GM19468 (cell line): Measurements from ENCODE around the gene UGT1A3.

Source experiments
- ATAC-seq: cut with Tn5 transposase; IDR thresholded peaks from one replicate; pipeline ENCODE4 v1.9.1; 2021; ENCODE audit warnings: mild to moderate bottlenecking, moderate library complexity, moderate number of reproducible peaks; ENCODE audit not compliant: unreplicated experiment; ENCODE audit errors: extremely low read depth

UGT1A3 gene

GRCh38 chr2:233791883-233792329 lies 63.1 kb downstream of the UGT1A3 start:
- no peak for ATAC-seq

- no peak for ATAC-seq
Measured at GRCh38 chr2:233792720-233793119, 63.9 kb downstream of the UGT1A3 start.

GRCh38 chr2:233793465-233794127 lies 64.8 kb downstream of the UGT1A3 start:
- no peak for ATAC-seq

GRCh38 chr2:233794128-233794658 lies 65.4 kb downstream of the UGT1A3 start:
- no peak for ATAC-seq

- ATAC-seq, result no peak
Measured at GRCh38 chr2:233795735-233796171, 66.9 kb downstream of the UGT1A3 start.

GRCh38 chr2:233796254-233796653 lies 67.4 kb downstream of the UGT1A3 start:
- no peak for ATAC-seq

GRCh38 chr2:233798335-233799086 lies 69.7 kb downstream of the UGT1A3 start:
- no peak for ATAC-seq

- no peak for ATAC-seq
Measured at GRCh38 chr2:233799087-233799665, 70.3 kb downstream of the UGT1A3 start.

- no peak for ATAC-seq
Measured at GRCh38 chr2:233799716-233800115, 70.9 kb downstream of the UGT1A3 start.

- no peak for ATAC-seq
Measured at GRCh38 chr2:233800208-233800607, 71.4 kb downstream of the UGT1A3 start.

- ATAC-seq, result no peak
Measured at GRCh38 chr2:233801357-233802131, 72.7 kb downstream of the UGT1A3 start.

- no peak for ATAC-seq
Measured at GRCh38 chr2:233802132-233802815, 73.4 kb downstream of the UGT1A3 start.

GRCh38 chr2:233803292-233803911 lies 74.6 kb downstream of the UGT1A3 start:
- ATAC-seq, result no peak

- ATAC-seq, result no peak
Measured at GRCh38 chr2:233803994-233804393, 75.2 kb downstream of the UGT1A3 start.

- no peak for ATAC-seq
Measured at GRCh38 chr2:233807215-233807865, 78.5 kb downstream of the UGT1A3 start.

- ATAC-seq, result no peak
Measured at GRCh38 chr2:233807966-233808935, 79.4 kb downstream of the UGT1A3 start.

GRCh38 chr2:233810385-233810784 lies 81.5 kb downstream of the UGT1A3 start:
- ATAC-seq, result no peak

GRCh38 chr2:233811087-233811486 lies 82.2 kb downstream of the UGT1A3 start:
- no peak for ATAC-seq
